ENCODE data around the gene DCK. TPM values are rescaled to one million over a fixed set of nuclear protein-coding genes. Genes with fewer than 3 reads are reported as not detected.
A peak's percentile ranks its signal among the peaks of the same experiment; 100 is the strongest.

DCK gene
- total RNA-seq, 1 donor: 23.7 TPM

GRCh38 chr4:70984589-70984988 lies 8.9 kb upstream of the DCK start:
- no peak for DNase-seq (ENCODE audit: low read depth)
- H3K4me3 ChIP-seq (ENCODE audit: low read depth, low read length): no peak overlapping the region
- TF ChIP-seq, protein P1, sequence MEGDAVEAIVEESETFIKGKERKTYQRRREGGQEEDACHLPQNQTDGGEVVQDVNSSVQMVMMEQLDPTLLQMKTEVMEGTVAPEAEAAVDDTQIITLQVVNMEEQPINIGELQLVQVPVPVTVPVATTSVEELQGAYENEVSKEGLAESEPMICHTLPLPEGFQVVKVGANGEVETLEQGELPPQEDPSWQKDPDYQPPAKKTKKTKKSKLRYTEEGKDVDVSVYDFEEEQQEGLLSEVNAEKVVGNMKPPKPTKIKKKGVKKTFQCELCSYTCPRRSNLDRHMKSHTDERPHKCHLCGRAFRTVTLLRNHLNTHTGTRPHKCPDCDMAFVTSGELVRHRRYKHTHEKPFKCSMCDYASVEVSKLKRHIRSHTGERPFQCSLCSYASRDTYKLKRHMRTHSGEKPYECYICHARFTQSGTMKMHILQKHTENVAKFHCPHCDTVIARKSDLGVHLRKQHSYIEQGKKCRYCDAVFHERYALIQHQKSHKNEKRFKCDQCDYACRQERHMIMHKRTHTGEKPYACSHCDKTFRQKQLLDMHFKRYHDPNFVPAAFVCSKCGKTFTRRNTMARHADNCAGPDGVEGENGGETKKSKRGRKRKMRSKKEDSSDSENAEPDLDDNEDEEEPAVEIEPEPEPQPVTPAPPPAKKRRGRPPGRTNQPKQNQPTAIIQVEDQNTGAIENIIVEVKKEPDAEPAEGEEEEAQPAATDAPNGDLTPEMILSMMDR (IDR thresholded peaks at IDR 0.05; ENCODE audit: insufficient read depth, low read depth, low read length): no peak

- DNase-seq (ENCODE audit: low read depth): no peak
- no peak overlapping the region for H3K4me3 ChIP-seq (ENCODE audit: low read depth, low read length)
- TF ChIP-seq, protein P1 (IDR thresholded peaks at IDR 0.05; ENCODE audit: insufficient read depth, low read depth, low read length): no peak
Observed at GRCh38 chr4:70991596-70991995, 1.9 kb upstream of the DCK start.

- DNase-seq (ENCODE audit: low read depth): no peak
- H3K4me3 ChIP-seq (ENCODE audit: low read depth, low read length): peak overlapping the region; percentile 91
- TF ChIP-seq, protein P1 (IDR thresholded peaks at IDR 0.05; ENCODE audit: insufficient read depth, low read depth, low read length): no peak
Observed at GRCh38 chr4:70992391-70992881, 1.0 kb upstream of the DCK start.

DNA sequence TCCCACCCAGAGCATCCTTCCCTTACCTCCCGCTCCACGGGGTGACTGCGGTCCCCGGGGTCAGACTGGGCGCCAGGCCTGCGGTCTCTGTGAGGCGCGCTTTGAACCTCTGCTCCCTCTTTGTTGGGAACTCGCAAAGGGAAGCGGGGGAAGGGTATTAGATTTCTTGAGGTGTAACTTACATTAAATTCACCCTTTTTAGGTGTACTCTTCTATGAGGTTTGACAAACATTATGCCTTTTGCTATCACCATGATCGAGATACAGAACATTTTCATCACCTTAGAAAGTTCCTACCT lies 569 bp downstream of the DCK start:
- DNase-seq (ENCODE audit: low read depth): no peak
- TF ChIP-seq, protein P1 (IDR thresholded peaks at IDR 0.05; ENCODE audit: insufficient read depth, low read depth, low read length): no peak
- peak overlapping the region; percentile 91 for H3K4me3 ChIP-seq (ENCODE audit: low read depth, low read length)

GRCh38 chr4:70994387-70995099 lies 1.1 kb downstream of the DCK start:
- DNase-seq (ENCODE audit: low read depth): no peak

GRCh38 chr4:70996018-70996360 lies 2.5 kb downstream of the DCK start:
- no peak for DNase-seq (ENCODE audit: low read depth)
- TF ChIP-seq, protein P1 (IDR thresholded peaks at IDR 0.05; ENCODE audit: insufficient read depth, low read depth, low read length): no peak
- H3K4me3 ChIP-seq (ENCODE audit: low read depth, low read length): no peak overlapping the region

More at GRCh38 chr4:70994387-70995099, 1.1 kb downstream of the DCK start:
- TF ChIP-seq, protein P1 (IDR thresholded peaks at IDR 0.05; ENCODE audit: insufficient read depth, low read depth, low read length): no peak
- H3K4me3 ChIP-seq (ENCODE audit: low read depth, low read length): peak overlapping the region; percentile 91

GRCh38 chr4:70997036-70997435 lies 3.6 kb downstream of the DCK start:
- no peak overlapping the region for H3K4me3 ChIP-seq (ENCODE audit: low read depth, low read length)

More at GRCh38 chr4:70997036-70997435, 3.6 kb downstream of the DCK start:
- TF ChIP-seq, protein P1 (IDR thresholded peaks at IDR 0.05; ENCODE audit: insufficient read depth, low read depth, low read length): no peak
- DNase-seq (ENCODE audit: low read depth): no peak

Data from fibroblast of villous mesenchyme (primary cell).